Head of caudate nucleus (tissue), 42 donors: ENCODE results near the gene APOB.

ENCODE experiments used
- DNase-seq, 42 donors: peaks; one replicate each; pipeline versions ENCODE4 v3.0.0 to v3.0.0-alpha.2; 2020 to 2021; ENCODE audit warnings: mixed read lengths in 7 of 42
- intact Hi-C: fragments of 100-400 bp; cut with DNase I; formaldehyde crosslinking; loops from one replicate; pipeline ENCODE4 v1.15.0; 2022

Gene APOB

DNA sequence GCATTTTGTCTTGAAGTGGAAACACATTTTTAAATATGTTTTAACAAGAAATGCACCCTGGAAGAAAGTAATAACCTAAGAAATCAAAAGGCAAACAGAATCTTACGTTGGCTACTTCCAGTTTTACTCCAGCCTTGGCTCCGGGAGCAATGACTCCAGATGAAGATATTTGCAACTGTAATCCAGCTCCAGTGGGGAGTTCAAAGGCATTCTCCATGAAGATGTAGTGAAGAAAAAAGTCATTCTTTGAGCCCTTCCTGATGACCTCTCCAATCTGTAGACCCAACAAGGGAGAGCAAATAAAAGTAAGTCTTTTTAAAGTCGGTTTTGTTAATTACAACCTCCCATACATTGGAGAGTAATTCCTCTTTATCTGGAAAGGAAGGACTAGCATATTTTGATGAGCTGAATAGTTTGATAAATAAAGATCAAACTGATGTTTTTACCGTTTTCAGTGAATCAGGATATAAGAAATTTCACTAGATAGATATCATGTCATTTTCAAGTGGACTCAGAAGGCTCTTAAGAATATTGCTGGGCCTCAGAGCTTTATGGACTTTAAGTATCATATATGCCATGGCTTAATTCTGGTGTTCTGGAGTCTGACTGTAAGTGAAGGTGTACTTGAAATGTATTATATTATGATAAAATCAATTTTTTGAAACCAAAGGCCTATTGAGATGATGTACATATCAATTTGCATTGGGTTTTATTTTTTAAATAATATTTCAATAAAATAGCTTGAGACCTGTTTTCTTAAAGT is 20.3 kb downstream of the APOB start:
- DNase-seq: no peak
- intact Hi-C loops: no loop called here

DNA sequence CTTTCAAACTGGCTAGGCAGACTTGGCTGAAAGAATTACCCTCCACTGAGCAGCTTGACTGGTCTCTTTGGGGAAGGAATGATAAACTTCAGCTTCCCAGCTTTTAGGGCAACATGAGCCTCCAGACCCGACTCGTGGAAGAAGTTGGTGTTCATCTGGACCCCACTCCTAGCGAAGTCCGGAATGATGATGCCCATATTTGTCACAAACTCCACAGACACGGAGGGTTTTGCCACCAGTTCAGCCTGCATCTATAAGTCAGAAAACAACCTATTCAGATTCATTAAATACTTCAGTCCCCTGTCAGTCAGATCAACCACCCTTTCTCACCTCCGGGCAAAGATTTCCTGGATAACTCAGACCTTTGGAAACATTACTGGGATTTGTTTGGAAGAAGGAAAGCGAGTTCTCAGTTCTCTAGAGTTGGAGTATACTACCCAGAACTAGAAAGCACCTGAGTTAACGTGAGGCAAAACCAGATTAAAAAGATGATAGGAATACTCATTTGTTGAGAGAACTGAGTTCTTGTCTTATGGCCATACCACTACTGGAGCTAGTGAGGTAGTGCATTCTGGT is 21.0 kb downstream of the APOB start:
- DNase-seq: no peak
- intact Hi-C loops: no loop called here

DNA sequence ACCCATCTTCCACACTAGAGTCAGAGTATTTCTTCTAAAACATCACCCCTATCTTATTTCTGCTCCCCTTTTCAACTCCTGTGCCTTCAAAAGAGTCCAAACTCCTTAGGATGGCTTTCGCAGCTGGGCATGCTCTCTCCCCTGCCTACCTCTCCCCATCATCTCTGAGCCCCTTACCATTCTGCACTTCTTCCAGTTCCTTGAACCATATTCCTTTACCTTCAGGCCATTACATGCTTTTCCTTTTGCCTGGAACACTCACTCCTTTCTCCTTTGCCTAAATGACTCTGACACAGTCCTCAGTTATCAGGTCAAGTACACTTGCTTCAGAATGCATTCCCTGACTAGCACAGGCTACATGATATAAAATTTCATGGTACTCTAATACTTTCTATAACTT is 22.4 kb downstream of the APOB start:
- no peak for DNase-seq
- intact Hi-C loops: no loop called here

DNA sequence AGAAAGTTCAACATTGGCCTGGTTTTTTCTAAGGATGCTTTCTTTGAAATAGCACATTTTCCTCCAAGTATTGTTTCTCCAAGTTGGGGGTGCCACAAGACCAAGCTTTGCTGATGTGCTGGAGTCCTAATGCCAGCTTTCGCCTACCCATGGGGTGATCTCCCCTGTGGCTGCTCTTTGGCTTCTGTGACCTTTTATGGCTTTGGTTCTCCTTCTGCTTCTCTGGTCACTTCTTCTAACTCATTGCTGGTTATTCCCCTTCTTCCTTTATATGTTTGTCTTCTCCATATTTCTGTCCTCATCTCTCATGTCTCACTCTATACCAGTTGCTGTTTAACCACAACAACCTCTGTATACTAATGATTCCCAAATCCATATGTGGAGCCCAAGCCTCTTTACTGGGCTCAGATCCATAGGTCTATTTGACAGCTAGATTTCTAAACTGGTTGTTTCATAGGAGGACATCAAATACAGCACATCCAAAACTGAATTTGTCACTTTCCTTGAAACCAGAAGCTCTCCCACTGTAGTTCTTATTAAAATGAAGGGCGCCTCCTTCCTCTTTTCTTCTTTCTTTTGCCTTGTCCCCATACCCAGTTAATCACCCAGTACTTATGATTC is 23.1 kb downstream of the APOB start:
- no peak for DNase-seq
- intact Hi-C loops: no loop called here

DNA sequence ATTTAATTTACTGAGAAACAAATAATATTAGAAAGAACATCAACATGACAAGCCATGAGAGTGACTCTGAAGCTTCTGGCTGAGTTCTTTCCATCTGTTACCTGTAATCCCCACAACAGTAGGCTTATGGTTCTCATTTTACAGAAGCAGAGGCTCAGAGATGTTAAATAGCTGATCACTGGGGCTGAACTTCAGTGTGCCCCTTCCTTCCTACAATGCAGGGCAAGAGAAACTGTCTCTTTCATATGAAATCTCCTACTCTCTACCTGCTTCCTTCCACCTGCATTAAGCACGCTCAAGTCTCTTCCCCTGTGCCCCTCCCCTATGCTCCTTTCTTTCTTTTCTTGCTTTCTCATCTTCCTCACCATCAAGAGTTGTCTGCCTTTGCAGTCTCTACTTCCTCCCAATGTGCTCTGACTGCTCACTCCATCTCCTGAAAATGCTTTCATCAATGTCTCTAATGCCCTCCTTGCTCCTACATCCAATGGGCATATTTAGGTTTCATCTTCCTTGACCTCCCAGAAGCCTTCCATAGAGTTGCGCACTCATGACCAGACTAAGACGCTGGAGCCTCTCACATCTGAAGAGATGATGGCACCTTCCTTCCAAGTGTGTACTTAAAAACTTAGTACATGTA is 23.7 kb downstream of the APOB start:
- intact Hi-C loops: no loop called here
- DNase-seq: no peak

DNA sequence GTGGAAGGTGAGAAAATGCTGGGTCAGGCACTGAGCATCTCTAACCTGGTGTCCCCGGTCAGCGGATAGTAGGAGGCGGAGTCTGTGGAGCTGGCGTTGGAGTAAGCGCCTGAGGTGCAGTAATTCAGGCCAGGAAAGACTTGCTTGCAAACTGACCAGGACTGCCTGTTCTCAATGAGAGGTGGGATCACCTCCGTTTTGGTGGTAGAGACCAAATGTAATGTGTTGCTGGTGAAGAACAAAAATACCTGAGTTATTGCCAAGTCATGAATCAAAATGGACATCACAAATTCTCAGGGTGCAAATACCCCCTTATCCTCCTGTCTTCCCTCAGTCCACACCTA is 24.2 kb downstream of the APOB start:
- no peak for DNase-seq
- intact Hi-C loops: no loop called here

DNA sequence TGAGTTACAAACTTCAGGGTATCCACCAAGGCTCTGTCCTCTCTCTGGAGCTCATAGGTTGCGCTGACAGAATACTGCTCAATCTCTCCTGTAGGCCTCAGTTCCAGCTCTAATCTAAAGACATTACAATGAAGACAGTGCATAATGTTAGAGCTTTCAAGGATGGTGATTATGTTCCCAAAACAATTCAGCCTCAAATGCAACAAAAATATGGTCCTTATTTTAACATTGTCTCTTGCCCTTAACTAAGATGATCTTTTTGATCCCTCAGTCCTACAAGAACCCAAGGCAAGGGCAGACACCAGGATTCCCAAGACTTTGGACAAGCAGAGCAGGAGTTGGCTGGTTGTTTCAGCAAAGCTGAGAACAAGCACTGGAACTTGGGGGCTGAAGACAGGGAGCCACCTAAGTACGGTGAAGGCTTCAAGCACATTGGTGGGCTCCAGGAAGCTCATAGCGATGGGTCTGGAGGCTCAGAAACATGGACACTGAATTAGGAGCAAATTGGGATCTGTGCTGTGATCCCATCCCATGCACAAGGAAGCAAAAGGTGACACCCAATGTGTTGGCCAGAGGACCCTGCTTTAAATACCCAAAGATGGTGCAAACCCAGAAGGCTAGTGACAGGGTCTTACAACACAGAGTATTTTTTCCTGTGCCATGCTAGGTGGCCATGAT is 24.7 kb downstream of the APOB start:
- intact Hi-C loops: no loop called here
- no peak for DNase-seq

DNA sequence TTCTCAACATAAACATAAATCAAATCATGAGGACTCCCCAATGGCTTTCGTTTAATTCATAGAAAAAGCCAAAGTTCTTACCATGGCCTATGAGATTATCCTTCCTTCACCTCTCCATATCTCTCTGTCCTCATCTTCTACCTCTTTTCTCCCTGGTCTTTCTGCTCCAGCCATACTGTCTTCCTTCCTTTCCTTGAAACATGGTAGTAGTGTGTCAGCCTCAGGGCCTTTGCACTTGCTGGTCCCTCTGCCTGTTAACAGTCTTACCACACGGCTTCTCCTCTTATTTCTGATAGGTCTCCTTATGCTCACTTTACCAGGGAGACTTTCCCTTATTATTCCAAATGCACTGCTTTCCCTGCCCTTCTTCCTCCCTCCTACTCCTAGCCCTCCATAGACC is 25.6 kb downstream of the APOB start:
- intact Hi-C loops: no loop called here
- DNase-seq: no peak

DNA sequence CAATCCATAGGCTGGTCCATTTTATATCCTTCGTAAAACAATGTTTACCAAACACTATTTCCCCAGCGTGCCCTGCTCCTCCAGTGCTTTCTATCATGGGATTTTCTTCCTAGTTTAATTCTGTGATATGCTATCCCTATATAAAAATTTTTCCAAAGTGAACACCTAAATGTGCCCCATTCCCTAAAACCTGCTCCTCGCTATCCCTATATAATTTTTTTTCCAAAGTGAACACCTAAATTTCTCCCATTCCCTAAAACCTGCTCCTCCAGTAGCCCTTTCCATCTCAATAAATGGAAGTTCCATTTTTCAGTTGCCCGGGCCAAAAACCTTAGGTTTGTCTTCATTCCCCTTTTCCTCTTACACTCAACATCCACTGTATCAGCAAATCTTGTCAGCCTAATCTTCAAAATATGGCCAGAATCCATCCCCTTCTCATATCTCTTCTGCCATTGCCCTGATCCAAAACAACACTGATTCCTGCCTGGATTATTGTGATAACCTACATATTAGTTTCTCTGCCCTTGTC is 26.1 kb downstream of the APOB start:
- intact Hi-C loops: no loop called here

DNA sequence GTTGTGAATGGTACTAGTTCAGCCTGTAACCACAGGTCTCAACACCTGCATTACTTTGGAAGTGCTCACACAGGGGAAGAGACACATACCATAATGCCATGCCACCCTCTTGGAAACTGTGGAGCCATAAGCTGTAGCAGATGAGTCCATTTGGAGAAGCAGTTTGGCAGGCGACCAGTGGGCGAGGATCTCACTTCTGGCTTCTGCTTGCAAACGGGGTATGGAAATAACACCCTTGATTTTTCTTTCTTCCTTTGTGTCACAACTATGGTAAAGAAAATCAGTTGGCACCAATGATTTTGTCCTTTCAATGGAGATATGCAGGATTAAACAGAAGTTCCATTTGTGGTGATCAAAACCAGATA is 28.6 kb downstream of the APOB start:
- DNase-seq: no peak
- intact Hi-C loops: no loop called here

More for the DNA sequence above, 26.1 kb downstream of the APOB start:
- no peak for DNase-seq

DNA sequence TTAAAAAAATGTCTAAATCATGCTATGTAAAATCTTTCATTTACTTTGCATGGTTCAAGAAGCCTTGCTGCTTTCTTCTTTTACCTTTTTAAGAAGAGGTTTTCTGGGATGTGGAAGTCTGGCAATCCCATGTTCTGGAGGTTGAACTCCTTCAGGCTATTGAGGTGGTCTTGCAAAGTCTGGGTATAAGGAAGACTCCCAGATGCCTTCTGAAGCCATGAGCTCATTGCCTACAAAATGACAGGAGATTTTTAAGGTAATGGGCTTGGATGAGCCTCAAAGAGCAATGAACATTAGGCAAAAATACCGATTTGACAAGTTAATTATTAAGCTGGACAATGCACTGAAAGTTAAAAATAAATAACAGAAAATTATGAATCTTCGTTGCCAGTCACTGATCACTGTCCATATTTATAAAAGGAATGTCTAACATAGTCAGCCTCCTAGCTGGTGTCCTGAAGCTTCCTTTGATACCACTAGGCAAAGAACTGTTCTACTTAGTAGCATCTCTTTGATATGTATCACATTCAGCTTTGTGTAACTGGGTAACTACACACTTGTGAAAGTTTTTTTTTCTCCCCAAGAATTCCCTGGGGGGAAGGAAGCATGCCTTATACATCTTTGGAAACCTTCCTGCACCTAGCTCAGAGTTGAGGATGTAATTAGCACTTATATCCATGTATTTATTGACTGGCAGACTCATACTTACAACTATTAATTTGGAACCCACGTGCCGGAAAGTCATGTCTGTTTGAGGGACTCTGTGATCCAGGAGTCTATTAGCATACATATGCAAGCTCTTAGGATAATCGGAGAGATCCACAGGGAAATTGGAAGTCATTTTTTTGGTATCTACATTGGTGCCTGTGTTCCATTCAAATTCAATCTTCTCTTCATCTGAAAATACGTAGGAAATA is 29.3 kb downstream of the APOB start:
- DNase-seq: no peak
- intact Hi-C loops: no loop called here

DNA sequence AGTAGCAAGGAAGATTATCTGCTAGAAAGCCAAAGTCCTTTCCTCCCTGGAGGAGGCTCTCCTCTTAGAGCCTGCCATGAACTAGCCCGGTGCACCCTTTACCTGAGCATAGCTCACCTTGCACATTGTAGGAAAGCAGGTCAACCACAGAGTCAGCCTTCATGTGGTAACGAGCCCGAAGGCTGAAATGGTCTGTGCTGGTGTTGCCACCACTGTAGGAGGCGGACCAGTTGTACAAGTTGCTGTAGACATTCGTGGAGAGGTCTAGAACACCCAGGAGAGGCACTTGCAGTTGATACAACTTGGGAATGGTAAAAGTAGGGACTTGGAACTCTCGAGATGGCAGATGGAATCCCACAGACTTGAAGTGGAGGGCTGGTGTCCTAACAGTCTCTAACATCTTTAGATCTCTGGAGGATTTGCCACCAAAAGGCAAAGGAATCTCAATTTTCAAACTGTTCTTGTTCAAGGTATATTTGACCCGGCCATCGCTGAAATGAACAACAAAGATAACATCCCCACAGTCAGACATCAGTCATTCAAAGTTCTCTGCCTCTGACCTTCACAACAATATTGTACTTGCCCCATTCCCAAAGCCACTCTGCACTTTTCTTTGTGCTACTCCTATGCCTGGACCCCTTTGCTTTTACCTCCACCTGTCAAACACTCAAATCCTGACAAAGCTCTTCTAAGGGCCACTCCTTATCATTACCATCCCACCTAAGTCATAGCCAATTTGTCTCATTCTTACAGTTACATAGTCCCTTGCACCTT is 30.6 kb downstream of the APOB start:
- DNase-seq: no peak
- intact Hi-C loops: no loop called here

DNA sequence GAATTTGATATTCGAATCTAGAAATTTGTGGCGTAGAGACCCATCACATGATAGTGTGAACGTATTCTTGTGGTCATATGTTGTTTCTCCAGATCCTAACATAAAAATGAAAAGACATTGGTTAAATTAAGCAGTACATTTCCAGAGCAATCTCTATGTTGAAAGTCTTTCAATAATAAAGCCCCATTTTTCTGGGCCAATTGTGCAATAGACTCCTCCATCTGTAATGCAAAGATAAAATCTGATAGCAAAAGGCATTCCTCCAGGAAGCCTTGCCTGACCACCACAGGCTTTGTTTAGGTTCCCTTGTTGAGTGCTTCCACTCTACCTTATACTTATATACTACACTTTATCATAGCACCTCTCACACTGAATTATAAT is 31.3 kb downstream of the APOB start:
- intact Hi-C loops: no loop called here
- no peak for DNase-seq

DNA sequence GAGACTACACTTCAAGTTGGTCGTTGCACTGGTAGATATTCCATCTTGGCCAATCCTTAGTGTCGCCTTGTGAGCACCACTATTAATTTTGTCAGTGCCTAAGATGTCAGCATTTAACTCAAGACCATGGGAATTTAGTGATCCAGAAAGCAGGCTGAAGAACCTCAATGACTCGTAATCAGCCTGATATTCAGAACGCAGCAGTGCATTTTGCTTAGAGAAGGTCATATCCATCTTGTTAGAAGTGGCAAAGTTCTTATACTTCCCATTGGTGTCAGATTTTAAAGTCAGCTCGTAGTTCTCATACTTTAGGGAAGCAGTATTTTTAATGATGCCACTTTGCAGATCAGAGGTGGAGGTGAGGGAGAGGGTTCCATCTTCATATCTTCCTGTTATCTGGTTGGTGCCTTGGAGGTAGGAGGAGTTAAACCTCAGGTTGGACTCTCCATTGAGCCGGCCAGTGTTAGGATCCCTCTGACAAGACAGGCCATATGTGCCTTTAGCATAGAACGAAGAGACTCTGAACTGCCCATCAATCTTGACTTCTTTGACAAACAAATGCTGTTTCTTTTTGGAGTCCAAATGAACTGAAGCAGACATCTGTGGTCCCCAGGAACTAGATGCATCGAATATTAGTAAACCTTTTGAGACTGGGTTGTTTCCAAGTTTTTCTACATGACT is 31.9 kb downstream of the APOB start:
- DNase-seq: no peak
- intact Hi-C loops: no loop called here

DNA sequence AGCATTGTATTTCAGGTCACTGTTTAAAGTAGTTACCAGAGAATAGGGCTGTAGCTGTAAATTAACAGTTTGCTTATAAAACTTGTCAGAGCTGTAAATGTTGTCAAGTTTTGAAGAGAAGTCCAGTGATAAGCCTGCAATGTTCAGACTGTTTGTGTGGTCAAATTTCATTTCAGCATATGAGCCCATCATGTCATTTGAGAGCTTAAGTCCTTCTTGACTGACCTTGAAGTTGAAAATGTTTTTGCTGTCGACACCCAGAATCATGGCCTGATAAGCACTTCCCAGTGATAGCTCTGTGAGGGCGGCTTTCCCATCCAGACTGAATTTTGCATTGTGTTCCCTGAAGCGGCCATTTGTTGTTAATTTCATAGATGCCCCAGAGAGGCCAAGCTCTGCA is 32.4 kb downstream of the APOB start:
- intact Hi-C loops: no loop called here
- DNase-seq: no peak

DNA sequence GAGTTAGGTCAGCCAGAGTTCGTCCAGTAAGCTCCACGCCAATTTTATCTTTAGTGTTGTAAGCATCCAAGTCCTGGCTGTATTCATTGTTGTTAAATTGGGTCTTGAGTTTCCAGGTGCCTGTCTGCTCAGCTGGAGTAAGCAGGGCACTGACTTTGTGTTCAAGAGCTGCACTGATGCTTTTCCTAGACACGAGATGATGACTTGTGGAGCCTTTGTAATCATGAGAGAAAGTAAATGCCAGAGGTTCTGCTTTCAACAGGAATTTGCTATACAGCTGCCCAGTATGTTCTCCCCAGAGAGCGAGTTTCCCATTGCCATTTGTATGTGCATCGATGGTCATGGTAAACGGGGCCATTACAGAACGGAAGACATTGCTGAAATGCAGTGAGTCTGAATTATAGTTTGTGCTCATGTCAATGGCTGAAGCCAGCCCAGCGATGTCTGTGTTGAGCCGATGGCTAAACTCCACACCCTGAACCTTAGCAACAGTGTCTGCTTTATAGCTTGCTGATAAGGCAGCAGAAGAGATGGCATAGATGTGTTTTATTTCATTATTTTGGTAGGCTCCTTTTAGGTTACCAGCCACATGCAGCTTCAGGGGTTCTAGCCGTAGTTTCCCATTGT is 32.9 kb downstream of the APOB start:
- DNase-seq: no peak
- intact Hi-C loops: no loop called here

DNA sequence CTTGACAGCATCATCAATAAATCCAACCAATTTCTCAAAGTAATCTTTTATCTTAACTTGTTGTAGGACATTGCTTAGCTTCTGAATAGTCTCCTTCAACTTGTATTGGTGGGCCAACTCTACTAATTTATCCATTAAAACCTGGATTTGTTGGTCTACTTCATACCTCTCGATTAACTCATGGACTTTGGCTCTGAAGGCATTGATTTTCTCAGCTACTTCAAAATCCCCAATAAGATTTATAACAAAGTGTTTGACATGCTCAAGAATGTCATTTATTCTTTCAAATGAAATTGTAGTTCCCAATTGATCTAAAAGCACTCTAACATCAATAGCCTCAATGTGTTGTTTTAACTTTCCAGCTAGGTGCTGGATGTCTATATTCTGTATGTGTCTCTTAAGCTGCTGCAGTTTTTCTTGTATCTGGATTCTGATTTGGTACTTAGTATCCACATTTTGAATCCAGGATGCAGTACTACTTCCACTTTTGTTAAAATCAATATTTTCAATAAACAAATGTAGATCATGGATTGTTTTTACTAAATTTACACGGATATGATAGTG is 34.1 kb downstream of the APOB start:
- intact Hi-C loops: no loop called here
- DNase-seq: no peak
